ENCODE measurements around the gene TCTN2.

TCTN2 gene

DNA sequence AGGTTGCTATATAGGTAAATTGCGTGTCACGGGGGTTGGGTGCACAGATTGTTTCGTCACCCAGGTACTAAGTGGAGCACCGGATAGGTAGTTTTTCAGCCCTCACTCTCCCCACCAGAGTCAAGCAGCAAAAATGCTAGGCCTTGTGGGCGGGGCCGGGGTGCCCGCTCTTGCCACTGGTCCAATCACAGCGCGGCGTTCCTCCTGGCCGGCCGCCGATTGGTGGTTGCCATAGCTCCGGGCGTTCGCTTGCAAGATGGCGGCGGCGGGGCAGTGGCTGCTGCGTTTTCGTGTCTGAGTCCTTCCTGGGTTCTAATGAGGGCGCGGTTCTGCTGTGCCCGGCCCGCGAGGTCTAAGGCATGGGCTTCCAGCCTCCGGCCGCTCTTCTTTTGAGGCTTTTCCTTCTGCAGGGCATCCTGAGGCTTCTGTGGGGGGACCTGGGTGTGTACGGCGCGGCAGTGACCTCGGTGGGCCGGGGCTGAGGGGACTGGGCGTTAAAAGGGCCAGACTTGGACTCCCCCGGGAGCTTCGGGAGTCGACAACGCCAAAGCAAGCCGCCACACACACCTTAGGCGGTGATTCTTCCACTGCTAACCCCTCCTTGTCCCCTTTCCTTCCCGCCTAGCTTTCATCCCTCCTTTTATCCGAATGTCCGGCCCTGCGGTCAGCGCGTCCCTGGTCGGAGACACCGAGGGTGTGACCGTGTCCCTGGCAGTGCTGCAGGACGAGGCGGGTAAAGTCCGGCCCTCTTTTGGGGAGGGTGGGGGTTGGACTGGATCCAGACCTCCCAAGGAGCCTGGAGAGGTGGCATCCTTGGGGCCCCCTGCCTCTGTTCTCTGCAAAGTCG lies at the start of gene TCTN2:
Gene TCTN2 (plus strand): TSS at position 232 of the 847 bp plus-strand sequence. CDS start 128 bp downstream, at position 360.
- H3K27ac ChIP-seq (ENCODE audit: low read depth, low read length): no peak within 1 kb of the TSS
- peak within 1 kb of the TSS; percentile 87 for H3K4me3 ChIP-seq (ENCODE audit: low read depth, low read length)
- H3K9ac ChIP-seq (ENCODE audit: low read depth, low read length): peak within 1 kb of the TSS; percentile 29; the same call in 1 of the 2 replicates
- H3K9me3 ChIP-seq (ENCODE audit: control insufficient read depth, insufficient read depth, low read length): no peaks in the 10 kb centered on the region
- H3K36me3 ChIP-seq (ENCODE audit: control insufficient read depth, insufficient read depth, low read length): peaks cover 3% of the 10 kb centered on the region; the same call in 1 of the 2 replicates
- H3K27me3 ChIP-seq (ENCODE audit: control insufficient read depth, insufficient read depth, low read length): no peaks in the 10 kb centered on the region
- H3K4me1 ChIP-seq (ENCODE audit: control insufficient read depth, insufficient read depth, low read length): 0 out of 2 replicates have a peak, but pooled peaks cover 2% of the 10 kb centered on the region

DNA sequence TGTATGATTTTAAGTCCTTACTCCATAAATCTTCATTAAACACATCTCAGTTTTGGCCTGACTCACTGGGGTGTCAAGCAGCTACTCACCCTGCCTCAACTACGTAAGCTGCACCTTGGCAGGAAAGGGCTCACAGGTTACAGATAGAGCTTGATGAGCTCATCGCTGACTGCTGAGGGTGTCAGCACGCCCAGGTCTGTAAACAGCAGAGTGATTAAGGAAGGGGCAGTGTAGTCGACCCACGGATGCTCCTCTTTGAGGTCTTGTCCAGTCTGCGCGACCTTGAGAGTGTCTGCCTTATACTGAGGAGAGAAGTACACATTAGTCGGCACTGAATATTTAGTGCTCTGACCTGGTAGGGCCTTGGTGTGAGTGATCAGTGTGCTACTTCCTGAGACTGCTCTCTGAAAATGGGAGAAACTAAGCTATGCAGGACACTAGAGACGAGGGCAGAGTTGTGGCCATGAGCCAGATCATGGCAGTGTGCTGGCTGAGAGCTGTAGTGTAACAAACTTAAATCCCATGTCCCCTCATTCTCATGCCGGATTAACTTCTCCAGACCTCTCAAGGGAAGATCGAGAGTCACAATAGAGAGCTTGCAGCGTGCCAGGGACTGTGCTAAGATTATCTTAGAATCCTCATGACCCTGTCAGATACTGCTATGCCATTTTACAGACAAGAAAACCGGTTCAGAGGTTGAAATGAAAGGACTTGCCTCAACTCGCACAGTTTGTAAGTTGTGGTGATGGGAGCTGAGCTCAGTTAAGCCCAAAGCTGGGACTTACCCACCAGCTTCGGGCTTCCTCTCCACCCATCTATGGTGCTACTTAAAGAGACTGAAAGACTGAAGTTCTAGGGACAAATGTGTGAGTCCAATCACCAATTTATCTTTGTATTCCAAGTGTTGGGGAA lies 49.0 kb upstream of the TCTN2 start:
- Histone ChIP-seq H3K36me3 (ENCODE audit: control insufficient read depth, insufficient read depth, low read length) (peaks cover 89% of the 10 kb centered on the region), H3K9me3 (ENCODE audit: control insufficient read depth, insufficient read depth, low read length) (no peaks in the 10 kb centered on the region), H3K27ac (ENCODE audit: low read depth, low read length) (no peak overlapping the region), H3K4me1 (ENCODE audit: control insufficient read depth, insufficient read depth, low read length) (no peaks in the 10 kb centered on the region), H3K4me3 (ENCODE audit: low read depth, low read length) (no peak overlapping the region), H3K27me3 (ENCODE audit: control insufficient read depth, insufficient read depth, low read length) (no peaks in the 10 kb centered on the region), H3K9ac (ENCODE audit: low read depth, low read length) (no peak overlapping the region)

DNA sequence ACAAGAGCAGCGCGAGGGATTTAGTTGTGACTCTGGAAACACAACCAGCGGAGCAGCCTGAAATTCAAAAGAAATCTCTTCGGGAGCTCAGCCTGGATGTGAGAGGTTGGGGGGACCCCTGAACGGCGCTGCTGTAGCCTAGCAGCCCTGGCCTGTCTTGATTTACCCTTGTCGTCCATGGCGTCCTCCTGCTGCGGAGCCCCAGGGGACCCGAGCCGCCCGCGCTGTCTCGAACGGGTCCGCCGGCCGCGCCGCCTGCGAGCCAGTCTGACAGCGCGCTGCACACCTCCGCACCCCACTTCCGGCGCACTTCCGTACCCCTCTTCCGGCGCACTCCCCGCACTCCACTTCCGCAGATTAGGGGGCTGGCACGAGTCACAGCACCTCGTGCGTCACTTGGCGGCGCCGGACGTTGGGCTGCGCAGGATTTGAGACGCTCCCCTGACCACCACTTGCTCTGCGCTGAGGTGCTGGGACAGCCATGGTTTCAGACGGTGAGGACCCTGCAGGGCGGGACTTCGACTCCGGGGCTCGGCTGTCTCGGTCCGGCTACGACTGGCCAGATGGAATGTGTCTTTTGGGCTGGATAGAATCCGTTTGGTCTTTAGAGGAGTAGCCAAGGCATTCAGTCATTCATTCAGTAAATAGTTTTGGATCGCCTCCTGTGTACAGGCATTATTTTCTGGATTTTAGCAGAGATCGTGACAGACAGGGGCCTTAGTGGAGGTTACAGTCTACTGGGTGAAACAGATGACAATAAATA lies 37.4 kb upstream of the TCTN2 start, which contains the start of the genes EIF2B1 and GTF2H3:
Gene EIF2B1 (minus strand): TSS at position 308 of the 763 bp plus-strand sequence. CDS start 129 bp downstream, at position 179.
Gene GTF2H3 (plus strand): TSS at position 451 of the 763 bp plus-strand sequence. CDS start 31 bp downstream, at position 482.
- Histone ChIP-seq H3K9ac (ENCODE audit: low read depth, low read length) (peak within 1 kb of the TSS; percentile 95), H3K4me3 (ENCODE audit: low read depth, low read length) (peak within 1 kb of the TSS; percentile 91), H3K4me1 (ENCODE audit: control insufficient read depth, insufficient read depth, low read length) (peaks cover 6% of the 10 kb centered on the region), H3K27ac (ENCODE audit: low read depth, low read length) (peak within 1 kb of the TSS; percentile 69), H3K27me3 (ENCODE audit: control insufficient read depth, insufficient read depth, low read length) (no peaks in the 10 kb centered on the region), H3K9me3 (ENCODE audit: control insufficient read depth, insufficient read depth, low read length) (no peaks in the 10 kb centered on the region), H3K36me3 (ENCODE audit: control insufficient read depth, insufficient read depth, low read length) (peaks cover 26% of the 10 kb centered on the region)

DNA sequence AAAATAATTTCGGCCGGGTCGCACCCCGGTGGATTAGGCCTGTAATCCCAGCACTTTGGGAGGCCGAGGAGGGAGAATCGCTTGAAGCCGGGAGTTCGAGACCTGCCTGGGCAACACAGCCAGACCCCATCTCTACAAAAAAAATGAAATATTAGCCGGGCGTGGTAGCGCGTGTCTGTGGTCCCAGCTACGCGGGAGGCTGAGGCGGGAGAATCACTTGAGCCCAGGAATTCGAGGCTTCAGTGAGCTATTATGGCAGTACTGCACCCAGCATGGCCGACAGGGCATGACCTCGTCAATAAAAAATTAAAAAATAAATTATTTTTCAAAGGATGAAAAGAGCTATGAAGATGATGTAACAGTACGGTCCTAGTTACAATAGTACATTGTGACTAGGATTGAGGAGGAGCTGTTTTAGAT lies 36.8 kb upstream of the TCTN2 start:
- H3K27ac ChIP-seq (ENCODE audit: low read depth, low read length): peak overlapping the region; percentile 69
- H3K27me3 ChIP-seq (ENCODE audit: control insufficient read depth, insufficient read depth, low read length): no peaks in the 10 kb centered on the region
- peak overlapping the region; percentile 91 for H3K4me3 ChIP-seq (ENCODE audit: low read depth, low read length)
- peaks cover 6% of the 10 kb centered on the region for H3K4me1 ChIP-seq (ENCODE audit: control insufficient read depth, insufficient read depth, low read length)
- H3K36me3 ChIP-seq (ENCODE audit: control insufficient read depth, insufficient read depth, low read length): peaks cover 20% of the 10 kb centered on the region
- H3K9ac ChIP-seq (ENCODE audit: low read depth, low read length): peak overlapping the region; percentile 95
- no peaks in the 10 kb centered on the region for H3K9me3 ChIP-seq (ENCODE audit: control insufficient read depth, insufficient read depth, low read length)

DNA sequence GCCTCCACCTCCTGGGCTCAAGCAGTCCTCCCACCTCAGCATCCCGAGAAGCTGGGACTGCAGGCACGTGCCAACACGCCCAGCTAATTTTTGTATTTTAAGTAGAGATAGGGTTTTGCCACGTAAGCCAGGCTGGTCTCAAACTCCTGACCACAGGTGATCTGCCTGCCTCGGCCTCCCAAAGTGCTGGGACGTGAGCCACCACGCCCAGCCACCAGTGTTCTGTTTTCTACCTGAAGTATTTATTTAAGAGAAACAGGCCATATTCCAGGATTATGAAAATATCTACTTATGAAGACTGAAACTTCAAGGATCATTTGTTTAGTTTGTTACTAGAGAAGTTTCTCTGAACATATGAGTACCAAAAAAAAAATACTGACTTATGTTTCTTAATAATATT lies 27.0 kb upstream of the TCTN2 start:
- Histone ChIP-seq H3K27me3 (ENCODE audit: control insufficient read depth, insufficient read depth, low read length) (no peaks in the 10 kb centered on the region), H3K36me3 (ENCODE audit: control insufficient read depth, insufficient read depth, low read length) (peaks cover 58% of the 10 kb centered on the region), H3K9me3 (ENCODE audit: control insufficient read depth, insufficient read depth, low read length) (no peaks in the 10 kb centered on the region), H3K27ac (ENCODE audit: low read depth, low read length) (no peak overlapping the region), H3K9ac (ENCODE audit: low read depth, low read length) (no peak overlapping the region), H3K4me1 (ENCODE audit: control insufficient read depth, insufficient read depth, low read length) (no peaks in the 10 kb centered on the region), H3K4me3 (ENCODE audit: low read depth, low read length) (no peak overlapping the region)

DNA sequence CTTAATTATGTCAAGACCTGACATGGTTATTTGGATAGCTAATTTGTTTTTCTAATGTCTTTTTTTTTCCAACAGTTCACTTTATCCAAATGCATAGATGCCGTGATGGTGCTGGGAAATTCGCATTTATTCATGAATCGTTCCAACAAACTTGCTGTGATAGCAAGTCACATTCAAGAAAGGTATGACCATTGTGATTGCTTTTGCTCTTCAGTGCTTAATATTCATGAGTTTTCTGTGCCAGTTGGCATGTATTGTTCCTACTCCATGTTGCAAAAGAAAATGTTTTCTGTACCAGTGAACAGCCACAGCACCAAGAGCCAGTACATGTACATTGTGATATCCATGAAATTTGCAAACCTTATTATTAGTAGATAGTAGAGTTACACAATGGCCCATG lies 25.5 kb upstream of the TCTN2 start:
- H3K4me1 ChIP-seq (ENCODE audit: control insufficient read depth, insufficient read depth, low read length): no peaks in the 10 kb centered on the region
- H3K36me3 ChIP-seq (ENCODE audit: control insufficient read depth, insufficient read depth, low read length): peaks cover 66% of the 10 kb centered on the region
- no peaks in the 10 kb centered on the region for H3K9me3 ChIP-seq (ENCODE audit: control insufficient read depth, insufficient read depth, low read length)
- H3K4me3 ChIP-seq (ENCODE audit: low read depth, low read length): no peak overlapping the region
- no peaks in the 10 kb centered on the region for H3K27me3 ChIP-seq (ENCODE audit: control insufficient read depth, insufficient read depth, low read length)
- H3K9ac ChIP-seq (ENCODE audit: low read depth, low read length): no peak overlapping the region
- H3K27ac ChIP-seq (ENCODE audit: low read depth, low read length): no peak overlapping the region

DNA sequence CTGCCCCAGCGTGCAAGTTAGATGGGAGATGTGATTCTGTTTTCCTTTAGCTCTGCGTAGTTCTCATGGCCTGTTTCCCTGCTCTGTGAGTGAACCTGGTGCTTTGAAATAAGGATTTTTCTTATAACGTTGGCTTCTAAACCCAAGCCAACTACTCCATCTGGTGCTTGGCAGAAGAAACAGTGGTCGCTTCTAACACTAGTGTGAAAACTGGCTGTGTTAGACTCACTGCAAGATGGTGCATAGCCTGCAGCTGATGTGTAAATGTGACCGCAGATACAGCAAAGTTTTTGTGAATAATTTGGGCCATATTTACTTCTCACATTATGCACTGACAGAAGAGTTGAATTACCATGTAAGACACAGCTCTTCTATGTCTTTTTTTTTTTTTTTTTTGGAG lies 25.0 kb upstream of the TCTN2 start:
- Histone ChIP-seq H3K27me3 (ENCODE audit: control insufficient read depth, insufficient read depth, low read length) (no peaks in the 10 kb centered on the region), H3K36me3 (ENCODE audit: control insufficient read depth, insufficient read depth, low read length) (peaks cover 71% of the 10 kb centered on the region), H3K9ac (ENCODE audit: low read depth, low read length) (no peak overlapping the region), H3K27ac (ENCODE audit: low read depth, low read length) (no peak overlapping the region), H3K9me3 (ENCODE audit: control insufficient read depth, insufficient read depth, low read length) (no peaks in the 10 kb centered on the region), H3K4me1 (ENCODE audit: control insufficient read depth, insufficient read depth, low read length) (no peaks in the 10 kb centered on the region), H3K4me3 (ENCODE audit: low read depth, low read length) (no peak overlapping the region)

DNA sequence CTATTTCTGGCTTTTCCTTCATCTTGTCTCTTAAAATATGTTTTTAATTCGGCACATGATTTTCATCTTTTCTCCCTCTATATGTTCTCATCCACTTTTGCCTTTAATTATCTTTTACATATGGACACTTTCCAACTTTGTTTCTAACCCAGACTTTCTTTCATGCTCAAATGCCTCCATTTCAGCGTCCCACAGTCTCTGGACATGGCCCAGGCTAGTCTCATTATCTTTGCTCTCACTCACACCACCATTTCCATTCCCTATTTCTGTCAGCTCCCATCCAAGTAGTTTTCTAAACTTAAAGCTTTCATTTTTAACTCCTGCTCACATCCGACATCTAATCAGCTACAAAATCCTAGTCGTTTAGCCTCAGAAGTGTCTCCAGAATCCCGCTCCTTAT lies 22.5 kb upstream of the TCTN2 start:
- no peaks in the 10 kb centered on the region for H3K4me1 ChIP-seq (ENCODE audit: control insufficient read depth, insufficient read depth, low read length)
- H3K27ac ChIP-seq (ENCODE audit: low read depth, low read length): no peak overlapping the region
- no peaks in the 10 kb centered on the region for H3K27me3 ChIP-seq (ENCODE audit: control insufficient read depth, insufficient read depth, low read length)
- no peaks in the 10 kb centered on the region for H3K9me3 ChIP-seq (ENCODE audit: control insufficient read depth, insufficient read depth, low read length)
- H3K36me3 ChIP-seq (ENCODE audit: control insufficient read depth, insufficient read depth, low read length): peaks cover 78% of the 10 kb centered on the region
- no peak overlapping the region for H3K4me3 ChIP-seq (ENCODE audit: low read depth, low read length)
- H3K9ac ChIP-seq (ENCODE audit: low read depth, low read length): no peak overlapping the region

DNA sequence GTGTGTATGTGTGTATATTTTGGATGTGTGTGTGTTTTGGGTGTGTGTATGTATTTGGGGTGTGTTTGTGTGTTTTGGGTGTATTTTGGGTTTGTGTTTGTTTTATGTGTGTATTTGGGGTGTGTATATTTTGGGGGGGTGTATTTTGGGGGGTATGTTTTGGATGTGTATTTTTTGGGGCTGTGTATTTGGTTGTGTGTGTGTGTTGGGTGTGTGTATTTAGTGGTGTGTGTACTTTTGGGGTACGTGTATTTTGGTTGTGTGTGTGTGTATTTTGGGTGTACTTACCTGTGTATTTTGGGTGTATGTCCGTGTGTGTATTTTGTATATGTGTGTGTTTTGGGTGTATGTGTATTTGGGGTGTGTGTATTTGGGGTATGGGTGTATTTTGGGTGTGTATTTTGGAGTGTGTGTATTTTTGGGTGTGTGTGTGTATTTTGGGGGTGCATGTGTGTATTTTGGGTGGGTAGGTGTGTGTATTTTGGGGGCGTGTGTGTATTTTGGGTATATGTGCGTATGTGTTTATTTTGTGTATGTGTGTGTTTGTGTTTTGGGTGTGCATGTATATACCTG lies 16.7 kb upstream of the TCTN2 start:
- H3K9ac ChIP-seq (ENCODE audit: low read depth, low read length): no peak overlapping the region
- H3K4me3 ChIP-seq (ENCODE audit: low read depth, low read length): no peak overlapping the region
- H3K27ac ChIP-seq (ENCODE audit: low read depth, low read length): no peak overlapping the region
- H3K36me3 ChIP-seq (ENCODE audit: control insufficient read depth, insufficient read depth, low read length): peaks cover 74% of the 10 kb centered on the region
- H3K4me1 ChIP-seq (ENCODE audit: control insufficient read depth, insufficient read depth, low read length): no peaks in the 10 kb centered on the region
- no peaks in the 10 kb centered on the region for H3K27me3 ChIP-seq (ENCODE audit: control insufficient read depth, insufficient read depth, low read length)
- no peaks in the 10 kb centered on the region for H3K9me3 ChIP-seq (ENCODE audit: control insufficient read depth, insufficient read depth, low read length)

DNA sequence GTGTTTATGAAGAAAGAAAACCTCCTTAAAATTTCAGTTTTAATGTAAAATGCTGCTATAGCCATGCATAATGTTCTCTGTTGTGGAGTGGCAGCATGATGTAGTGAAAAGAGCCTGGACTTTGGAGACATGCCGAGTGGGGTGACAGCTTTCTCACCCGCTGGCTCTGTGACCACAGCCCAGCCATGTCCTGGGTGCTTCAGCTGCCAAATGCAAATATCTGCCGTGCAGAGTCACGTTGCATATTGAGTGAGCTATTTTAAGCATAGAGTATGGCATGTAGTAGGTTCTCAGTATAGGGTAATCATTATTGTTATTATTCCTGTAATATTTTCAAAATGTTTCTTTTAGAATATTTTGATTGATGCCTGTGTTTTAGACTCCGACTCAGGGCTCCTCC lies 15.5 kb upstream of the TCTN2 start:
- Histone ChIP-seq H3K27me3 (ENCODE audit: control insufficient read depth, insufficient read depth, low read length) (no peaks in the 10 kb centered on the region), H3K4me1 (ENCODE audit: control insufficient read depth, insufficient read depth, low read length) (no peaks in the 10 kb centered on the region), H3K4me3 (ENCODE audit: low read depth, low read length) (no peak overlapping the region), H3K36me3 (ENCODE audit: control insufficient read depth, insufficient read depth, low read length) (peaks cover 76% of the 10 kb centered on the region), H3K9ac (ENCODE audit: low read depth, low read length) (no peak overlapping the region), H3K9me3 (ENCODE audit: control insufficient read depth, insufficient read depth, low read length) (no peaks in the 10 kb centered on the region), H3K27ac (ENCODE audit: low read depth, low read length) (no peak overlapping the region)

All from HUES48 (cell line).